HL-60 (cell line): ENCODE results near the gene CDK12.

Source experiments
- GABPA ChIP-seq: IDR thresholded peaks from 2 replicates; pipeline ENCODE4 v1.6.1; 2012; ENCODE audit warnings: low read depth
- POLR2AphosphoS5 ChIP-seq: IDR thresholded peaks from 2 replicates; pipeline ENCODE4 v1.6.1; 2012; ENCODE audit warnings: low read depth
- TF ChIP-seq, protein P1 (sequence below): IDR thresholded peaks from one replicate; pipeline ENCODE4 v1.5.1; 2011; ENCODE audit warnings: low read length, control low read depth, inconsistent platforms; ENCODE audit not compliant: insufficient read depth
- TF ChIP-seq, protein P2 (sequence below): IDR thresholded peaks from 2 replicates; pipeline ENCODE4 v1.6.1; 2012; ENCODE audit warnings: low read depth; ENCODE audit not compliant: insufficient replicate concordance

DNA sequence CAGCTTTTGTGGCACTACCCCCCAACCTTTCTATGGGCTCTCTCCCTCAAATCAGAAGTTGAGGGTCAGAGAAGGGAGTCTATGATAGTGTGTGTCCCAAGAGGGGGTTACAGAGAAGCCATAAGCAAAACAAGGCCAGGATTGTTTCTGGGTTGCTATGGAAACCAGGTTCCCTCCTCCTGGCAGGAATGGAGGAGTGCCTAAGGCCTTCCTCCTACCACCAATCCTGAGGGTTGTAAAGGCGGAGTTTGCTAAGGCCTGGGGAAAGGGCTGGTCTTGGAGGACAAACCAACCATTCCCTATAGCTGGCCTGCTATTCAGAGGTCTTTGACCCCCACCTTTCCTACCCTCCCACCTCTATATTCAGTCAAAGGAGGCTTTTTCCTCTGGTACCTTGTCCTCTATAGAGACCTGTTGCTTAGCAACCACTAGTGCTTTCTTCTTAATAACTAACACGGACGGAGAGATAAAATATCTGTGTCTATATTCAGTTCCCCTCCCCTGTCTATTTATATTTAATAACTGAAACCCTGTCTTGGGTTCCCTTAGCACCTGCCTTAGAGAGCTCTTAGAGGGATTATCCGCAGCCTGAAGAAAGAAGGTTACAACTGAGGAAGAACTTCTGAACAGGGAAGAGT lies 103.0 kb downstream of the CDK12 start:
- TF ChIP-seq POLR2AphosphoS5 (no peak), GABPA (no peak)
- TF ChIP-seq, protein P1, sequence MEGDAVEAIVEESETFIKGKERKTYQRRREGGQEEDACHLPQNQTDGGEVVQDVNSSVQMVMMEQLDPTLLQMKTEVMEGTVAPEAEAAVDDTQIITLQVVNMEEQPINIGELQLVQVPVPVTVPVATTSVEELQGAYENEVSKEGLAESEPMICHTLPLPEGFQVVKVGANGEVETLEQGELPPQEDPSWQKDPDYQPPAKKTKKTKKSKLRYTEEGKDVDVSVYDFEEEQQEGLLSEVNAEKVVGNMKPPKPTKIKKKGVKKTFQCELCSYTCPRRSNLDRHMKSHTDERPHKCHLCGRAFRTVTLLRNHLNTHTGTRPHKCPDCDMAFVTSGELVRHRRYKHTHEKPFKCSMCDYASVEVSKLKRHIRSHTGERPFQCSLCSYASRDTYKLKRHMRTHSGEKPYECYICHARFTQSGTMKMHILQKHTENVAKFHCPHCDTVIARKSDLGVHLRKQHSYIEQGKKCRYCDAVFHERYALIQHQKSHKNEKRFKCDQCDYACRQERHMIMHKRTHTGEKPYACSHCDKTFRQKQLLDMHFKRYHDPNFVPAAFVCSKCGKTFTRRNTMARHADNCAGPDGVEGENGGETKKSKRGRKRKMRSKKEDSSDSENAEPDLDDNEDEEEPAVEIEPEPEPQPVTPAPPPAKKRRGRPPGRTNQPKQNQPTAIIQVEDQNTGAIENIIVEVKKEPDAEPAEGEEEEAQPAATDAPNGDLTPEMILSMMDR, result no peak
- TF ChIP-seq, protein P2, sequence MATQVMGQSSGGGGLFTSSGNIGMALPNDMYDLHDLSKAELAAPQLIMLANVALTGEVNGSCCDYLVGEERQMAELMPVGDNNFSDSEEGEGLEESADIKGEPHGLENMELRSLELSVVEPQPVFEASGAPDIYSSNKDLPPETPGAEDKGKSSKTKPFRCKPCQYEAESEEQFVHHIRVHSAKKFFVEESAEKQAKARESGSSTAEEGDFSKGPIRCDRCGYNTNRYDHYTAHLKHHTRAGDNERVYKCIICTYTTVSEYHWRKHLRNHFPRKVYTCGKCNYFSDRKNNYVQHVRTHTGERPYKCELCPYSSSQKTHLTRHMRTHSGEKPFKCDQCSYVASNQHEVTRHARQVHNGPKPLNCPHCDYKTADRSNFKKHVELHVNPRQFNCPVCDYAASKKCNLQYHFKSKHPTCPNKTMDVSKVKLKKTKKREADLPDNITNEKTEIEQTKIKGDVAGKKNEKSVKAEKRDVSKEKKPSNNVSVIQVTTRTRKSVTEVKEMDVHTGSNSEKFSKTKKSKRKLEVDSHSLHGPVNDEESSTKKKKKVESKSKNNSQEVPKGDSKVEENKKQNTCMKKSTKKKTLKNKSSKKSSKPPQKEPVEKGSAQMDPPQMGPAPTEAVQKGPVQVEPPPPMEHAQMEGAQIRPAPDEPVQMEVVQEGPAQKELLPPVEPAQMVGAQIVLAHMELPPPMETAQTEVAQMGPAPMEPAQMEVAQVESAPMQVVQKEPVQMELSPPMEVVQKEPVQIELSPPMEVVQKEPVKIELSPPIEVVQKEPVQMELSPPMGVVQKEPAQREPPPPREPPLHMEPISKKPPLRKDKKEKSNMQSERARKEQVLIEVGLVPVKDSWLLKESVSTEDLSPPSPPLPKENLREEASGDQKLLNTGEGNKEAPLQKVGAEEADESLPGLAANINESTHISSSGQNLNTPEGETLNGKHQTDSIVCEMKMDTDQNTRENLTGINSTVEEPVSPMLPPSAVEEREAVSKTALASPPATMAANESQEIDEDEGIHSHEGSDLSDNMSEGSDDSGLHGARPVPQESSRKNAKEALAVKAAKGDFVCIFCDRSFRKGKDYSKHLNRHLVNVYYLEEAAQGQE, result no peak
